Measurements from ENCODE around the gene MPZL1.
"Not testable (repeated sequence)": the region's sequence is repeated elsewhere in the genome, so short reads cannot be mapped to it uniquely, and the experiment has no call there.

MPZL1 gene

DNA sequence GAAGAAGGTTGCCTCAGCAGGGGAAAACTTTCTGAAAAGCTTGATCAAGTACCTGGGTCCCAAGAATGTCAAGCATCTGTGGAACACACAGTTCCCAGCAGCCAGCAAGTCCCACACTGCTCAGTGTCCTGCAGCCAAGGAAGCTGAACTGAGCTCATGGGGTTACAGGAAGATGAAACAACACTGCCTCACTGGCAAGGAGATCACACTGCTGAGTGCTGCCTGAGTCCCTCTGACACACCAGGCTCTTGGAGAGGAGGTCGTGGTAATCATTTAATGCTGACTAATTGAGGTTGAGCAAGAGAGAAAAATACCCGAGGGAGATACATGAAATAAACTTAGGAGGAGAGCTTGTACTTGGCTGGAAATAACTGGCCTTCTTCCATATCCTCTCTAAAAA lies 75.2 kb downstream of the MPZL1 start:
- Mint-ChIP-seq H3K4me3 (no peak overlapping the region), H3K4me1 (no peaks in the 10 kb centered on the region)
- ATAC-seq (ENCODE audit: low read depth) = no peak

DNA sequence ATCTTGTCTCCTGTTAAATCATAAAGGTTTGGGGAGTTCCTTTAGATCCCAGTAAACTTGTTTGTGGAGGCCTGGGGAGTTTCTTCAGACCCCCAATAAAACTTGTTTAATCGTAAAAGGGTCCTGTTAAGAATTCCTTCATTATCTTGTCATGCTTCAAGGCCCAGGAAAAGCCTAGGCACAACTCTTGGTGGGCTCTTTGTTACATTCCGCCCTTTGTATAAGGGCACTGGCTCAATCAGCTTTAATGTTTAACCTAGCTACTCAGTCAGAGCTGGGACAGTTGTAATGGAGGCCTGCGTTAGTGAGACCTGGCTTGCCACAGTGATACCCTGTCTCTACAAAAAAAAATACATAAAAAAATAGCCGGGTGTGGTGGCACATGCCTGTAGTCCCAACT lies 77.2 kb downstream of the MPZL1 start:
- no peaks in the 10 kb centered on the region for H3K27me3 Mint-ChIP-seq
- DNase-seq (ENCODE audit: low spot score in 2 of 2) = no peak
- no peaks in the 10 kb centered on the region for H3K36me3 Mint-ChIP-seq
- H3K4me1 Mint-ChIP-seq = peaks cover 4% of the 10 kb centered on the region
- H3K9me3 Mint-ChIP-seq = no peaks in the 10 kb centered on the region
- no peak for ATAC-seq (ENCODE audit: low read depth)
- no peak overlapping the region for H3K27ac Mint-ChIP-seq
- no peak overlapping the region for H3K4me3 Mint-ChIP-seq

More for the DNA sequence above, 75.2 kb downstream of the MPZL1 start:
- Mint-ChIP-seq H3K36me3 (no peaks in the 10 kb centered on the region), H3K27me3 (no peaks in the 10 kb centered on the region), H3K27ac (no peak overlapping the region), H3K9me3 (no peaks in the 10 kb centered on the region)
- DNase-seq (ENCODE audit: low spot score in 2 of 2) = no peak

DNA sequence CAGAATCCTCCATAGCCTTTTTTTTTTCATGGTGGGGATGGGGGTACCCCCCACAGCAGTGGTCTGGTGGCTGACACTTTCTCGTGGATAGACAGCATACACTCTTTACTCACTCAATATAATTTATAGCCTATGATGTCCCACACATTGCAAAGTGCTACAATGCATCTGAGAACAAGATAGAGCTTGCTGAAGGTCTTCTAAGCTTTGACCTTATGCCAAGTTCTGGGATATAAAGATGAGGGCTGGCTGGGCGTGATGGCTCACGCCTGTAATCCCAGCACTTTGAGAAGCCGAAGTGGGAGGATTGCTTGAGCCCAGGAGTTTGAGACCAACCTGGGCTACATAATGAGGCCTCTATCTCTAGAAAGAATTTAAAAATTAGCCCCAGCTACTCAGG lies 78.0 kb downstream of the MPZL1 start:
- Mint-ChIP-seq H3K4me3 (no peak overlapping the region), H3K36me3 (no peaks in the 10 kb centered on the region), H3K9me3 (no peaks in the 10 kb centered on the region), H3K4me1 (peaks cover 9% of the 10 kb centered on the region), H3K27me3 (no peaks in the 10 kb centered on the region), H3K27ac (no peak overlapping the region)
- ATAC-seq (ENCODE audit: low read depth) (no peak), DNase-seq (ENCODE audit: low spot score in 2 of 2) (no peak)

DNA sequence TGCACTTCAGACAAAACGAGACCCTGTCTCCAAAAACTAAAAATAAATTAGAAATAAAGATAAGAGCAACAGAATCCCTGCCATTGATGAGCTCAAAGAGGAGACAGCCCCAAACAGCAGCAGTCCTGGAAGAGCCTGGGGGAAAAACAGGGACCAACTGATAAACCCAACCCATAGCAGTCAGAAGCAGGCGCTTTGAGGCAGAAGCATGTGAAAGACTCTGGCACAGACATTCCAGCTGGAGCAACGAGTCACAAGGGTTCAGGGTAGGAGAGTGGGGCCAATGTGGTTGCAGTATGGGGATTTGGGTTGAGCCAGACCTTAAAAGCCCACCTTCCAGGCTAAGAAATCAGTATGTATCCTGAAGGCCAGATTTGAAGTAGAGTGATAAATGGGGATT lies 78.5 kb downstream of the MPZL1 start:
- Mint-ChIP-seq H3K36me3 (no peaks in the 10 kb centered on the region), H3K27ac (no peak overlapping the region)

DNA sequence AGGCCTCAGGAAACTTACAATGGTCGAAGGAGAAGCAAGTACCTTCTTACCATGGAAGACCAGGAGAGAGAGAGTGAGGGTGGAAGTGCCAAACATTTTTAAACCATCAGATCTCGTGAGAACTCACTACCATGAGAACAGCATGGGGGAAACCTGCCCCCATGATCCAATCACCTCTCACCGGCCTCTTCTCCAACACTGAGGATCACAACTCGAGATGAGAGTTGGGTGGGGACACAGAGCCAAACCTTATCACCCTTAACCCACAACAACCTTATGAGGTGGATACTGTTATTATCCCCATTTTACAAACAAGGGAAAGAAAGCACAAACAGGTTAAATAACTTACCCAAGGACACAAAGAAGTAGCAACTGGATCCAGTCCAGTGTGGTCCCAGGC lies 80.5 kb downstream of the MPZL1 start:
- DNase-seq (ENCODE audit: low spot score in 2 of 2) = no peak
- H3K27ac Mint-ChIP-seq = no peak overlapping the region
- no peak overlapping the region for H3K4me3 Mint-ChIP-seq
- ATAC-seq (ENCODE audit: low read depth) = no peak
- no peaks in the 10 kb centered on the region for H3K36me3 Mint-ChIP-seq
- no peaks in the 10 kb centered on the region for H3K9me3 Mint-ChIP-seq
- no peaks in the 10 kb centered on the region for H3K27me3 Mint-ChIP-seq
- H3K4me1 Mint-ChIP-seq = peaks cover 17% of the 10 kb centered on the region

More for the DNA sequence above, 78.5 kb downstream of the MPZL1 start:
- DNase-seq (ENCODE audit: low spot score in 2 of 2) = no peak
- ATAC-seq (ENCODE audit: low read depth) = no peak
- peaks cover 14% of the 10 kb centered on the region for H3K4me1 Mint-ChIP-seq
- no peaks in the 10 kb centered on the region for H3K9me3 Mint-ChIP-seq
- no peak overlapping the region for H3K4me3 Mint-ChIP-seq
- H3K27me3 Mint-ChIP-seq = no peaks in the 10 kb centered on the region

DNA sequence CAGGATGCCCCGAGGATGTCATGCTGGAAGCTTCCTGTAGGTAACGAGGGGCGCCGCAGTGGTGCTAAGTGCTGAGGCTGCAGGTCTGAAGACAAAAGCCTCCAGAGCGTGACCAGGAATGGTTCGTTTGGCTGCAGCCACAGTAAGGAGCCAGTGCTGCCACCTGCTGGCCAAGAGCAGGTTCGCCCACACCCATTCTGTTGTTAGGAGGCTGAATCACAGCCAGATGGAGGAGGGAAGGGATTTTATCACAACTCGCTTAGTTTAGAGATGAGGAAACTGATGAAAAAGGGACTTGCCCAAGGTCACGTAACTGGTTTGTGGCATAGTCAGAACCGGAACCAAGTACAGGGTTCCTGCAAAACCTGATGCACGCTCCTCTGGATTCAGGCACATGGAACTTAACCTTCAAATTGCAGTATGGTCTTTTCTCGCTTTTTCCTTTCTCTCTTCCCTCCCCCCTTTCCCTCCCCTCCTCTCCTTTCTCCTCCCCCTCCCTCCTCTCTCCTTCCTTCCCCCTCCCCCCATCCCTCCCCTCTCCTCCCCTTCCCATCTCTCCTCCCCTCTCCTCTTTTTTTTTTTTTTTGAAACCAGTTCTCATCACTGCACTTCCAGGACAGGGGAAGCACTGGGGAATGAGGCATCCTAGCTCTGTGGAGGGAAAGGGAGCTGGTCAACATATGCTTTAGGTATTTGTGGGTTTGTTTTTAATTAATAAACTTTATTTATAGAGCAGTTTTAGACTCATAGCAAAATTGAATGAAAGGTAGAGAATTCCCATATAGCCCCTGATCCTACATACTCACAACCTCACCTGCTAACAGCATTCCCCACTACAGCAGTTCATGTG lies 81.8 kb downstream of the MPZL1 start:
- peak overlapping the region; percentile 42 for H3K27ac Mint-ChIP-seq
- H3K36me3 Mint-ChIP-seq = no peaks in the 10 kb centered on the region
- peaks cover 17% of the 10 kb centered on the region for H3K4me1 Mint-ChIP-seq
- H3K27me3 Mint-ChIP-seq = no peaks in the 10 kb centered on the region
- H3K4me3 Mint-ChIP-seq = no peak overlapping the region
- DNase-seq (ENCODE audit: low spot score in 2 of 2) = peak; percentile 88 to 89
- peak; percentile 98 for ATAC-seq (ENCODE audit: low read depth)
- no peaks in the 10 kb centered on the region for H3K9me3 Mint-ChIP-seq

DNA sequence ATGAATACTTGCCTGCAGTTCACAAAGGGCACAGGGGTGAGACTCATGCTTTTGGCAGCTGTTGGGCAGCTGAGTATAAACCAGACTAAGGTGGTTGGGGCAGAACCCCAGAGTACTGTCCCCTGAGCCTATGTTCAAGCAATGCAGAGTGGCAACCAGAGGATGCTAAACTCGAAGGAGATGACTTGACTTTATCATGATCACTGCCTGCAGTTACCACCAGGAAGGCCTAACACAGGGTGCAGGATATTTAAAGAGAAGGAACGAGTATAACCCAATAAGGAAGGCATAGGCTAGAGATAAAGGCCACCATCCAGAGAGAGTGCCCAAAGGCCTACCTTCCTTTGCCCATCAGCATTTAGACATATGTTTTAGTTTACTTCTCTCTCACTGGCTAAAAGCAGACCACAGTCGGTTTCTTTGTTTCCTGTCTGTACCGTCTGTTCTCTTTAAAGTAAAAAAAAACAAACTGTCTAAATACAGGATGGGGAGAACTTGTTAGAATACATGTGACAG lies 83.3 kb downstream of the MPZL1 start:
- ATAC-seq (ENCODE audit: low read depth) (no peak), DNase-seq (ENCODE audit: low spot score in 2 of 2) (no peak)
- Mint-ChIP-seq H3K27me3 (peaks cover 2% of the 10 kb centered on the region), H3K4me1 (peaks cover 17% of the 10 kb centered on the region), H3K27ac (peak overlapping the region; percentile 47), H3K9me3 (no peaks in the 10 kb centered on the region), H3K4me3 (no peak overlapping the region), H3K36me3 (no peaks in the 10 kb centered on the region)

DNA sequence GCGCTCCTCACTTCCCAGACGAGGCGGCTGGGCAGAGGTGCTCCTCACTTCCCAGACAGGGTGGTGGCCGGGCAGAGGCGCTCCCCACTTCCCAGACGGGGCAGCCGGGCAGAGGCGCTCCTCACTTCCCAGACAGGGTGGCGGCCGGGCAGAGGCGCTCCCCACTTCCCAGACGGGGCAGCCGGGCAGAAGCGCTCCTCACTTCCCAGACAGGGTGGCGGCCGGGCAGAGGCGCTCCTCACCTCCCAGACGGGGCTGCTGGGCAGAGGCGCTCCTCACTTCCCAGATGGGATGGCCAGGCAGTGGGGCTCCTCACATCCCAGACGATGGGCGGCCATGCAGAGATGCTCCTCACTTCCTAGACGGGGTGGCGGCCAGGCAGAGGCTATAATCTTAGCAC lies 84.5 kb downstream of the MPZL1 start:
- H3K9me3 Mint-ChIP-seq; H3K4me3 Mint-ChIP-seq; ATAC-seq (ENCODE audit: low read depth); H3K36me3 Mint-ChIP-seq; H3K27ac Mint-ChIP-seq; DNase-seq (ENCODE audit: low spot score in 2 of 2); H3K27me3 Mint-ChIP-seq: not testable (repeated sequence)
- peaks cover 17% of the 10 kb centered on the region for H3K4me1 Mint-ChIP-seq

DNA sequence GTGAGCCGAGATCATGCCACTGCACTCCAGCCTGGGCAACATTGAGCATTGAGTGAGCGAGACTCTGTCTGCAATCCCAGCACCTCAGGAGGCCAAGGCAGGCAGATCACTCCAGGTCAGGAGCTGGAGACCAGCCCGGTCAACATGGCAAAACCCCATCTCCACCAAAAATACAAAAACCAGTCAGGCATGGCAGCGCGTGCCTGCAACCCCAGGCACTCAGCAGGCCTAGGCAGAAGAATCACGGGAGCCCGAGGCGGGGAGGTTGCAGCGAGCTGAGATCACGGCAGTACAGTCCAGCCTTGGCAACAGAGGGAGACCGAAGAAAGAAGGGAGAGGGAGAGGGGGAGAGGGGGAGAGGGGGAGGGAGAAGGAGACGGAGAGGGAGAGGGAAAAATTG lies 84.9 kb downstream of the MPZL1 start:
- H3K27ac Mint-ChIP-seq; H3K36me3 Mint-ChIP-seq; H3K9me3 Mint-ChIP-seq; H3K27me3 Mint-ChIP-seq; H3K4me3 Mint-ChIP-seq; ATAC-seq (ENCODE audit: low read depth); DNase-seq (ENCODE audit: low spot score in 2 of 2): not testable (repeated sequence)
- H3K4me1 Mint-ChIP-seq = peaks cover 17% of the 10 kb centered on the region

DNA sequence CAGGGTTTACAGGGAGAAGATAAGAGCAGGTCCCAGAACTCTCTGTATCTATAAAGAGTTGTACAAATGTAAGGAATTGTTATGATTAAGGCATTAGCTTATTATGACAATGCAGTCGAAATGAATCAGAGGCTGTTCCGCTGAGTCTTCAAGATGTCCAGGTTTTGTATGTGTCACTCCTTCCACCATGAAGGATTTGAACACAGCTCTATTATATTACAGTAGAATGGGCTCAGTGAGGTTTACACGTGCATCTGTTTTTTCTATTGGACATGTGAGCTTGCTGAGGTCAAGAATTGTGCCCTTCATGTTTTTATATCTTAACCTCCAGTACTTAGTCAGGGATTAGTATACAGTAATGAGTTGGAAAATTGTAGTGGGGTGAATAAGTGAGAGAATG lies 86.3 kb downstream of the MPZL1 start:
- no peak overlapping the region for H3K27ac Mint-ChIP-seq
- H3K4me1 Mint-ChIP-seq = peaks cover 17% of the 10 kb centered on the region
- peaks cover 2% of the 10 kb centered on the region for H3K27me3 Mint-ChIP-seq
- DNase-seq (ENCODE audit: low spot score in 2 of 2) = no peak
- ATAC-seq (ENCODE audit: low read depth) = no peak
- peaks cover 11% of the 10 kb centered on the region for H3K9me3 Mint-ChIP-seq
- no peak overlapping the region for H3K4me3 Mint-ChIP-seq
- H3K36me3 Mint-ChIP-seq = peaks cover 9% of the 10 kb centered on the region

DNA sequence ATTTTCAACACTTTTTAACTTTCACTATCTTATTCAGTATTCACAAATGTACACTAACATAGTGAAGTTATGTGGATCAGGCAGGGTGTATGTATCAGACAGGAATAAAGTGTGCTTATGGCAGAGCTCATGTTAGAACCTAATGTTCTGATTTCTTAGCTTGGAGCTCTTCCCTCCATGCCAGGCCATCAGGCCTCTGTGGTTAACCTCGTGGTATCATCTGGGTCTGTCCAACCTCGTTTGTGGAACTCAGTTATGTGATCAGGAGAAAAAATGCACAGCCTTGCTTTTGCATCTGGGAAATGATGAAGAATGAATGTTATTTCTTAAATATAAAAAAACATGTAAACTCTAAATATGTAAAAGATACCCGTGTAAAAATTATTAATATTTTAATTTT lies 86.9 kb downstream of the MPZL1 start:
- H3K9me3 Mint-ChIP-seq = peaks cover 13% of the 10 kb centered on the region
- peaks cover 11% of the 10 kb centered on the region for H3K36me3 Mint-ChIP-seq
- H3K4me3 Mint-ChIP-seq = no peak overlapping the region
- DNase-seq (ENCODE audit: low spot score in 2 of 2) (no peak), ATAC-seq (ENCODE audit: low read depth) (no peak)
- H3K27ac Mint-ChIP-seq = no peak overlapping the region
- peaks cover 13% of the 10 kb centered on the region for H3K4me1 Mint-ChIP-seq
- peaks cover 2% of the 10 kb centered on the region for H3K27me3 Mint-ChIP-seq

DNA sequence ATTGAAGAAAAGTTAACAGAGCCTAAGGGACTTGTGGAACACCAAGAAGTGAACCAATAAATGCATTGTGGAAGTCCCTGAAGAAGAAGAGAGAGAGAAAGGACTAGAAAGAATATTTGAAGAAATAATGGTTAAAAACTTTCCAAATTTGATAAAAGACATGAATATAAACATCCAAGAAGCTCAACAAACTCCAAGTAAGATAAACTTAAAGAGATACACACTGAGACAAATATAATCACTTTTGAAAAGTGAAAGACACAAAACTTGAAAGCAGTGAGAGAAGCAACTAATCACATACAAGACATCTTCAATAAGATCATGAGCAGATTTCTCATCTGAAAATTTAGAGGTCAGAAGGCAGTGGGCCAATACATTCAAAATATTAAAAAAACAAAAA lies 91.2 kb downstream of the MPZL1 start:
- no peaks in the 10 kb centered on the region for H3K4me1 Mint-ChIP-seq
- no peak for ATAC-seq (ENCODE audit: low read depth)
- H3K36me3 Mint-ChIP-seq = peaks cover 17% of the 10 kb centered on the region
- no peak overlapping the region for H3K4me3 Mint-ChIP-seq
- no peak for DNase-seq (ENCODE audit: low spot score in 2 of 2)
- H3K27me3 Mint-ChIP-seq = peaks cover 2% of the 10 kb centered on the region
- H3K9me3 Mint-ChIP-seq = peaks cover 22% of the 10 kb centered on the region
- H3K27ac Mint-ChIP-seq = no peak overlapping the region

DNA sequence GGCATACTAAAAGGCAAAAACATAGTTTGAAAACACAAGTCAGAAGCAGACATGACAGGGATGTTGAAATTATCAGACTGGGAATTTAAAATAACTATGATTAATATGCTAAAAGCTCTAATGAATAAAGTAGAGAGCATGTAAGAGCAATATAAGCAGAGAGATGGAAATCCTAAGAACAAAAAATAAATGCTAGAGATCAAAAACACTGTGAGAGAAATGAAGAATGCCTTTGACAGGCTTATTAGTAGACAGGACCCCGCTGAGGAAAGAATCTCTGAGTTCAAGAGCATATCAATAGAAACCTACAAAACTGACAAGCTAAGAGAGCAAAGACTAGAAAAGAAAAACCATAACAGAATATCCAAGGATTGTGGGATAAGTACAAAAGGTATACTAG lies 93.9 kb downstream of the MPZL1 start:
- peaks cover 4% of the 10 kb centered on the region for H3K27me3 Mint-ChIP-seq
- DNase-seq (ENCODE audit: low spot score in 2 of 2) (no peak), ATAC-seq (ENCODE audit: low read depth) (no peak)
- no peak overlapping the region for H3K4me3 Mint-ChIP-seq
- peaks cover 5% of the 10 kb centered on the region for H3K4me1 Mint-ChIP-seq
- H3K36me3 Mint-ChIP-seq = peaks cover 17% of the 10 kb centered on the region
- H3K27ac Mint-ChIP-seq = no peak overlapping the region
- H3K9me3 Mint-ChIP-seq = peaks cover 22% of the 10 kb centered on the region

DNA sequence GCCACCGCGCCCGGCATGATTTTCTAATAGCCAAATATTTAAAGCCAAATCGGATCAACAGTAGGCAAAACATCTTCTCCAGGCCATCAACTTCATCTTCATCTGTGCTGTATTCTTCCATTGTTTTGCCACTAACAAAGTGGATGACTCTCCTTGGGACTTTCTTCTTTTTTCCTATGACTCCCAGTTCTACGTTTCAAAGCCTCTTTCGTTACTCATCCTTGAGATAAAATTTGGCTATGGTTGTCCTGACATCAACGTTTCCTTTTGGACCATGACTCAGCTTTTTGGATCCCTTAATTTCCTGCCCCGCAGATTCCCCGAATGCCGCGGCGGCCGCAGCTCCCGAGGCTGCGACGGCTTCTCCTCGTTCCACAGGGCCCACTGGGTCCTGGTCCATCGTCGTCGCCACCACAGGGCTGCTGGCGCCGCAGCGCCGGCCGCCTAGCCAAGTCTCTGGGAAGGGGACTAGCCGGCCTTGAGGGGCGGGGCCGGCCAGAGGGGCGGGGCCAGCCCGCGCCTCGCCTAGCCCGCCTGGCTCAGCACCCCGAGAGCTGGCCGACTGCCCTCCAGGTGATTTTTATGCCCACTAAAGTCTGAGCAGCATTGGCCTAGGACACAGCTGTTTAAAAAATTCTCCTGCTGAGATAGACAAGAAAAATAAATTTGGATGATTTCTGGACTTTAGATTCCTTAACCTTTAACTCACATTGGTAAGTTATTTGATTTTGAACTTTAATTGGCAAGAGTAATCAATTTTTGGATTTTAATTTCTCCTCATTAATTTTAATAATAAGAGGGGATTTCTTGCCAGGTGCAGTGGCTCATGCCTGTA lies 98.3 kb downstream of the MPZL1 start:
- ATAC-seq (ENCODE audit: low read depth) (peak; percentile 45), DNase-seq (ENCODE audit: low spot score in 2 of 2) (peak in 1 of 2 donors; percentile 18)
- Mint-ChIP-seq H3K27ac (no peak overlapping the region), H3K27me3 (peaks cover 10% of the 10 kb centered on the region), H3K4me1 (peaks cover 5% of the 10 kb centered on the region), H3K4me3 (peak overlapping the region; percentile 61), H3K9me3 (peaks cover 6% of the 10 kb centered on the region), H3K36me3 (peaks cover 6% of the 10 kb centered on the region)

All from memory B cell (primary cell).